Measurements from ENCODE around the gene TARBP1. TPM values are rescaled to one million over a fixed set of nuclear protein-coding genes. Genes with fewer than 3 reads are reported as not detected.

TARBP1 gene
- total RNA-seq, 1 donor from 2014 or later, result 11.2 TPM

DNA sequence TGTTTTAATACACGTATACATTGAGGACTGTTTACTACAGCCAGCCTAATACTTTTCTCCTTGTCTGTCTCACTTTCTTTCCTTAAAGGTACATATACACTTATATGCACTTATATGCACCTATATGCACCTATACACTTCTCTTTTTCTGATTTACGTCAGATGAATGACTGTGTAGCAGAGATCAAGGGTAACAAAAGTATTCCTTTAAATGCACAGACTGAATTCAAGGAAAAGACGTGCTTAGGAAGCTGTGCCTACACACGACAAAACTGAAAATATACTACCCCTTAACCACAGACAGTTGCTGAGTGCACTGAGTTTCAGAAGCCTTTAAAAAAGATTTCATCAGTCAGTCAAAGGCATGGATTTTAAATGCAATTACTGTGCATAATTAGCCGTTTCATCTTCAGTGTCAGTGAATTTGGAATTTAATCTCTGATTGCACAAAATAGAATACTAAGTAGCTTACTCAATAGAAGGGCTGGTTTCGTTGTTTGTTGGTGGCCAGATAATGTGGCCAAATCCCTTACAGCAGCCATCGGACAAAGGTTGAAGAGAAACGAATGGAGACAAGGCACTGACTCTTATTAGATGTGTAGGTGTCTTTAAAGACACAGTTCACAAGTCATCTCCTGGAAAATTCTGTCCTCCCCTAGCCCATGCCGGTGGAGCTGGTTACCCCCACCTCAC, 38.3 kb upstream of the TARBP1 start:
- Mint-ChIP-seq H3K36me3 (ENCODE audit: low read depth) (no peaks in the 10 kb centered on the region), H3K27ac (ENCODE audit: unreplicated experiment) (no peak overlapping the region), H3K4me3 (ENCODE audit: unreplicated experiment) (no peak overlapping the region), H3K27me3 (ENCODE audit: low read depth) (no peaks in the 10 kb centered on the region), H3K9me3 (ENCODE audit: low read depth) (no peaks in the 10 kb centered on the region), H3K4me1 (ENCODE audit: low read depth) (peaks cover 12% of the 10 kb centered on the region)
- no peak for DNase-seq (ENCODE audit: low spot score)
- no peak for TF ChIP-seq CTCF (IDR thresholded peaks at IDR 0.05)

- no peak for DNase-seq (ENCODE audit: low spot score)
- Mint-ChIP-seq H3K4me1 (ENCODE audit: low read depth) (peaks cover 12% of the 10 kb centered on the region), H3K27me3 (ENCODE audit: low read depth) (no peaks in the 10 kb centered on the region), H3K36me3 (ENCODE audit: low read depth) (no peaks in the 10 kb centered on the region), H3K9me3 (ENCODE audit: low read depth) (no peaks in the 10 kb centered on the region), H3K27ac (ENCODE audit: unreplicated experiment) (peak overlapping the region; percentile 75), H3K4me3 (ENCODE audit: unreplicated experiment) (no peak overlapping the region)
- TF ChIP-seq CTCF (IDR thresholded peaks at IDR 0.05), result no peak
These were observed 36.9 kb upstream of the TARBP1 start for GRCh38 chr1:234515821-234516241.

GRCh38 chr1:234515411-234515810, 36.4 kb upstream of the TARBP1 start:
- no peaks in the 10 kb centered on the region for H3K36me3 Mint-ChIP-seq (ENCODE audit: low read depth)

GRCh38 chr1:234512451-234512861, 33.5 kb upstream of the TARBP1 start:
- peaks cover 23% of the 10 kb centered on the region for H3K4me1 Mint-ChIP-seq (ENCODE audit: low read depth)
- no peak for TF ChIP-seq CTCF (IDR thresholded peaks at IDR 0.05)
- DNase-seq (ENCODE audit: low spot score), result no peak
- H3K4me3 Mint-ChIP-seq (ENCODE audit: unreplicated experiment), result no peak overlapping the region
- H3K27me3 Mint-ChIP-seq (ENCODE audit: low read depth), result no peaks in the 10 kb centered on the region
- H3K27ac Mint-ChIP-seq (ENCODE audit: unreplicated experiment), result no peak overlapping the region
- H3K36me3 Mint-ChIP-seq (ENCODE audit: low read depth), result no peaks in the 10 kb centered on the region
- H3K9me3 Mint-ChIP-seq (ENCODE audit: low read depth), result no peaks in the 10 kb centered on the region

More at GRCh38 chr1:234515411-234515810, 36.4 kb upstream of the TARBP1 start:
- H3K27ac Mint-ChIP-seq (ENCODE audit: unreplicated experiment), result peak overlapping the region; percentile 75
- H3K4me1 Mint-ChIP-seq (ENCODE audit: low read depth), result peaks cover 12% of the 10 kb centered on the region
- H3K27me3 Mint-ChIP-seq (ENCODE audit: low read depth), result no peaks in the 10 kb centered on the region
- no peak overlapping the region for H3K4me3 Mint-ChIP-seq (ENCODE audit: unreplicated experiment)
- DNase-seq (ENCODE audit: low spot score), result no peak
- H3K9me3 Mint-ChIP-seq (ENCODE audit: low read depth), result no peaks in the 10 kb centered on the region
- no peak for TF ChIP-seq CTCF (IDR thresholded peaks at IDR 0.05)

- DNase-seq (ENCODE audit: low spot score), result no peak
- Mint-ChIP-seq H3K36me3 (ENCODE audit: low read depth) (no peaks in the 10 kb centered on the region), H3K4me1 (ENCODE audit: low read depth) (peaks cover 24% of the 10 kb centered on the region), H3K4me3 (ENCODE audit: unreplicated experiment) (peak overlapping the region; percentile 5), H3K27me3 (ENCODE audit: low read depth) (no peaks in the 10 kb centered on the region), H3K27ac (ENCODE audit: unreplicated experiment) (peak overlapping the region; percentile 65), H3K9me3 (ENCODE audit: low read depth) (no peaks in the 10 kb centered on the region)
- TF ChIP-seq CTCF (IDR thresholded peaks at IDR 0.05), result peak; percentile 8
These were observed 30.7 kb upstream of the TARBP1 start for GRCh38 chr1:234509457-234510328.
